B cell (primary cell): Measurements from ENCODE around the gene NUDT15.
"Not testable (repeated sequence)": the region's sequence is repeated elsewhere in the genome, so short reads cannot be mapped to it uniquely, and the experiment has no call there.

Experiments used
- EZH2 ChIP-seq: IDR thresholded peaks from 2 replicates; pipeline ENCODE4 v1.6.1; 2012; ENCODE audit warnings: borderline replicate concordance, low read depth, mild to moderate bottlenecking, moderate library complexity, low read length; ENCODE audit not compliant: insufficient read depth, poor library complexity, severe bottlenecking
- TF ChIP-seq, protein P1 (sequence below): fragments of 200-600 bp; IDR thresholded peaks from one replicate; pipeline ENCODE4 v1.8.0; 2022; ENCODE audit warnings: antibody characterized with exemption, mild to moderate bottlenecking

DNA sequence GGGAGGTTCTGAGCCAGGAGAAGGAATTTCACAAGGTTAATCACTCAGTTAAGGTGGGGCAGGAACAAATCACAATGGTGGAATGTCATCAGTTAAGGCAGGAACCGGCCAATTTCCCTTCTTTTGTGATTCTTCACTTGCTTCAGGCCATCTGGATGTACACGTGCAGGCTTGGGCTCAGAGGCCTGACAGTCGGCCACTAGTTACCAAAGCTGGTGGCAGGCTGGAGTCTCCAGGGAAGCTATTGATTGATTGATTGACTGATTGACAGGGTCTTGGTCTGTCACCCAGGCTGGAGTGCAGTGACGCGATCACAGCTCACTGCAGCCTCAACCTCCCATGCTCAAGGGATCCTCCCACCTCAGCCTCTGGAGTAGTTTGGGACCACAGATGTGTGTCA is 35.5 kb upstream of the NUDT15 start:
- TF ChIP-seq, protein P1, sequence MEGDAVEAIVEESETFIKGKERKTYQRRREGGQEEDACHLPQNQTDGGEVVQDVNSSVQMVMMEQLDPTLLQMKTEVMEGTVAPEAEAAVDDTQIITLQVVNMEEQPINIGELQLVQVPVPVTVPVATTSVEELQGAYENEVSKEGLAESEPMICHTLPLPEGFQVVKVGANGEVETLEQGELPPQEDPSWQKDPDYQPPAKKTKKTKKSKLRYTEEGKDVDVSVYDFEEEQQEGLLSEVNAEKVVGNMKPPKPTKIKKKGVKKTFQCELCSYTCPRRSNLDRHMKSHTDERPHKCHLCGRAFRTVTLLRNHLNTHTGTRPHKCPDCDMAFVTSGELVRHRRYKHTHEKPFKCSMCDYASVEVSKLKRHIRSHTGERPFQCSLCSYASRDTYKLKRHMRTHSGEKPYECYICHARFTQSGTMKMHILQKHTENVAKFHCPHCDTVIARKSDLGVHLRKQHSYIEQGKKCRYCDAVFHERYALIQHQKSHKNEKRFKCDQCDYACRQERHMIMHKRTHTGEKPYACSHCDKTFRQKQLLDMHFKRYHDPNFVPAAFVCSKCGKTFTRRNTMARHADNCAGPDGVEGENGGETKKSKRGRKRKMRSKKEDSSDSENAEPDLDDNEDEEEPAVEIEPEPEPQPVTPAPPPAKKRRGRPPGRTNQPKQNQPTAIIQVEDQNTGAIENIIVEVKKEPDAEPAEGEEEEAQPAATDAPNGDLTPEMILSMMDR, result not testable (repeated sequence)
- not testable (repeated sequence) for TF ChIP-seq EZH2
